Peyer's patch (tissue), 4 donors: ENCODE results near the gene DGKH. TPM values are rescaled to one million over a fixed set of nuclear protein-coding genes. Genes with fewer than 3 reads are reported as not detected.

Experiments used
- DNase-seq, 3 donors: peaks; one replicate each; pipeline ENCODE4 v3.0.0-alpha.2; 2017 to 2019
- H3K27ac ChIP-seq, 4 donors: fragments of 200-600 bp; sonication (generic); one replicate each; pipeline ENCODE4 v1.5.1; 2016 to 2019
- H3K27me3 ChIP-seq, 2 donors: fragments of 200-600 bp; sonication (generic); one replicate each; pipeline ENCODE4 v1.5.1; 2019
- H3K36me3 ChIP-seq, 3 donors: fragments of 200-600 bp; sonication (generic); one replicate each; pipeline ENCODE4 v1.5.1; 2016 to 2019
- H3K4me1 ChIP-seq, 4 donors: fragments of 200-600 bp; sonication (generic); one replicate each; pipeline ENCODE4 v1.5.1; 2016 to 2019
- H3K4me3 ChIP-seq, 4 donors: fragments of 200-600 bp; sonication (generic); 1 replicate in 3 of 4; 2 replicates in 1 of 4; pipeline ENCODE4 v1.5.1; 2016 to 2019; ENCODE audit warnings: mild to moderate bottlenecking in 1 of 4
- H3K9me3 ChIP-seq, 4 donors: fragments of 200-600 bp; sonication (generic); one replicate each; pipeline ENCODE4 v1.5.1; 2016 to 2019; ENCODE audit warnings: mild to moderate bottlenecking in 1 of 4
- POLR2A ChIP-seq, 2 donors: fragments of 450-650 bp; IDR thresholded peaks; one replicate each; pipeline ENCODE4 v1.5.1; 2017; ENCODE audit warnings: antibody characterized with exemption in 2 of 2, mild to moderate bottlenecking in 2 of 2, moderate library complexity in 2 of 2
- small RNA-seq, 2 donors: library from RNA; depleted of rRNA; stranded (forward); fragments of <200 nt; gene quantifications; one replicate each; pipeline ENCODE3, GENCODE V24; 2016
- total RNA-seq, 4 donors: library from RNA; depleted of rRNA; stranded (reverse); fragments of >200 nt; gene quantifications; one replicate each; pipeline ENCODE4 v1.1.0, GENCODE V29; 2016
- TF ChIP-seq, protein P1 (sequence below), 6 experiments: fragments of 450-650 bp in 4 of 6; fragments of 200-600 bp in 2 of 6; sonication (generic) in 1 of 6; IDR thresholded peaks; one replicate each; pipeline ENCODE4 v1.5.1; 2017 to 2019; ENCODE audit warnings: antibody characterized with exemption in 6 of 6, mild to moderate bottlenecking in 3 of 6, moderate library complexity in 1 of 6

The DGKH gene
- total RNA-seq, 4 donors from 2014 or later: 9.5 to 30.5 (median 18.8) TPM

DNA sequence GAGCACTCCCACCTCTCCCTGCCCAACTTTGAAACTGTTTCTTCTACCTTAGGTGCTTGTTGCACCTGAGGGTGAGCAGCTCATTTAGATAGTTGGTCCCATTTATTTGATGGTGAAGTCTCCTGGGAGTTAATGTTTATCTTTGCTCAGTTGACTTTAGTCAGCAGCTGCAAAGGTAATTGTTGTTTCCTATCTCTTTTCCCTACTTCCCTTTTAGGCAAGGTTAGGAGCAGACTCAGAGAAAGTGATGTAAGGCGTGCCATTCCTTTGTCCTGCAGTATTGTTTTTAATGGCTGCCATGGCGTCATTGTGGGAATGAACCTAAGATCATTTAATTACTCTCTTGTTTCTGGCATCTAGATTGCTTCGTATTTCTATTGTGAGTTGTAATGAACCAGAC is 235.1 kb downstream of the DGKH start:
- H3K4me1 ChIP-seq: peaks cover 0 to 4% (median 0%) of the 10 kb centered on the region in 4 donors
- TF ChIP-seq POLR2A (IDR thresholded peaks at IDR 0.05): no peak
- TF ChIP-seq, protein P1, sequence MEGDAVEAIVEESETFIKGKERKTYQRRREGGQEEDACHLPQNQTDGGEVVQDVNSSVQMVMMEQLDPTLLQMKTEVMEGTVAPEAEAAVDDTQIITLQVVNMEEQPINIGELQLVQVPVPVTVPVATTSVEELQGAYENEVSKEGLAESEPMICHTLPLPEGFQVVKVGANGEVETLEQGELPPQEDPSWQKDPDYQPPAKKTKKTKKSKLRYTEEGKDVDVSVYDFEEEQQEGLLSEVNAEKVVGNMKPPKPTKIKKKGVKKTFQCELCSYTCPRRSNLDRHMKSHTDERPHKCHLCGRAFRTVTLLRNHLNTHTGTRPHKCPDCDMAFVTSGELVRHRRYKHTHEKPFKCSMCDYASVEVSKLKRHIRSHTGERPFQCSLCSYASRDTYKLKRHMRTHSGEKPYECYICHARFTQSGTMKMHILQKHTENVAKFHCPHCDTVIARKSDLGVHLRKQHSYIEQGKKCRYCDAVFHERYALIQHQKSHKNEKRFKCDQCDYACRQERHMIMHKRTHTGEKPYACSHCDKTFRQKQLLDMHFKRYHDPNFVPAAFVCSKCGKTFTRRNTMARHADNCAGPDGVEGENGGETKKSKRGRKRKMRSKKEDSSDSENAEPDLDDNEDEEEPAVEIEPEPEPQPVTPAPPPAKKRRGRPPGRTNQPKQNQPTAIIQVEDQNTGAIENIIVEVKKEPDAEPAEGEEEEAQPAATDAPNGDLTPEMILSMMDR (IDR thresholded peaks at IDR 0.05): no peak
- no peak for DNase-seq
- H3K27me3 ChIP-seq: no peaks in the 10 kb centered on the region
- H3K27ac ChIP-seq: no peak overlapping the region
- no peak overlapping the region for H3K4me3 ChIP-seq
- H3K36me3 ChIP-seq: peaks cover 0 to 18% (median 2%) of the 10 kb centered on the region in 3 donors
- no peaks in the 10 kb centered on the region for H3K9me3 ChIP-seq

DNA sequence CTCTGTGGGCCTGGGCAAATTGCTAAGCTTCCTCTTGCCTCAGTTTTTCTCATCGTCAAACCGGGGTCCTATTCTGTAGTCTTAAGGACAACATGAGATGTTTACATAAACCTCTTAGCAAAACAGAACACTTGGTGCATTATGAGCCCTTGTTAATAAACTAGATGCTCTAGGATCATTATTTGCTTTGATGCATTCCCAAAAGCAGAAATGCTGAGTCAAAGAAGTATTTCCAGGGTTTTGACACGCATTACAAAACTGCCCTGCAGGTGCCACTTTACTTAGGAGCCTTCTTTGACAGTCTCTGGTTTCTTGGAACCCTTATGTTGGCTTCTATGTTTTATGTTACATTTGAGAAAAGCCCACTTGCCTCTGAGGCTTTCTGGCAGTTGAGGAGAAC is 235.6 kb downstream of the DGKH start:
- H3K4me1 ChIP-seq: peaks cover 0 to 4% (median 0%) of the 10 kb centered on the region in 4 donors
- no peaks in the 10 kb centered on the region for H3K27me3 ChIP-seq
- peaks cover 0 to 23% (median 3%) of the 10 kb centered on the region in 3 donors for H3K36me3 ChIP-seq
- H3K4me3 ChIP-seq: no peak overlapping the region
- TF ChIP-seq, protein P1 (IDR thresholded peaks at IDR 0.05): no peak
- TF ChIP-seq POLR2A (IDR thresholded peaks at IDR 0.05): no peak
- H3K9me3 ChIP-seq: no peaks in the 10 kb centered on the region
- no peak overlapping the region for H3K27ac ChIP-seq
- no peak for DNase-seq

Small RNA genes within 50 kb of the gene (small RNA-seq; reads per million reads assigned to genes)
- gene RPS28P8: 0 reads per million in 2 donors

Other genes starting within 250 kb of the DGKH start
- gene VWA8, start 87.5 kb upstream of the DGKH start, total RNA-seq: 10 to 100 TPM; 27.7 to 47.7 (median 39.5) TPM
- 10 to 100 TPM; 16.5 to 38.8 (median 22.2) TPM for gene AKAP11, start 223.5 kb downstream of the DGKH start, total RNA-seq